ENCODE results near the gene KCNJ12.
"Not testable (repeated sequence)": the region's sequence is repeated elsewhere in the genome, so short reads cannot be mapped to it uniquely, and the experiment has no call there.

KCNJ12 gene

GRCh38 chr17:21429921-21430628 is 53.9 kb downstream of the KCNJ12 start:
- H3K4me1 ChIP-seq (ENCODE audit: control insufficient read depth, insufficient read depth, low read length); H3K4me3 ChIP-seq (ENCODE audit: insufficient read depth, low read depth, low read length); H3K27ac ChIP-seq (ENCODE audit: insufficient read depth, low read depth, low read length, poor library complexity, severe bottlenecking); H3K9me3 ChIP-seq (ENCODE audit: control insufficient read depth, low read length); H3K27me3 ChIP-seq (ENCODE audit: control insufficient read depth, insufficient read depth, low read length, poor library complexity, severe bottlenecking); H3K36me3 ChIP-seq (ENCODE audit: control insufficient read depth, insufficient read depth, low read length): not testable (repeated sequence)
- WGBS, 2 experiments, result 98 to 100% methylated on average over 1 to 3 of the region's 5 CpGs

- H3K9me3 ChIP-seq (ENCODE audit: control insufficient read depth, low read length); H3K4me1 ChIP-seq (ENCODE audit: control insufficient read depth, insufficient read depth, low read length); H3K27me3 ChIP-seq (ENCODE audit: control insufficient read depth, insufficient read depth, low read length, poor library complexity, severe bottlenecking); H3K27ac ChIP-seq (ENCODE audit: insufficient read depth, low read depth, low read length, poor library complexity, severe bottlenecking); H3K4me3 ChIP-seq (ENCODE audit: insufficient read depth, low read depth, low read length); H3K36me3 ChIP-seq (ENCODE audit: control insufficient read depth, insufficient read depth, low read length): not testable (repeated sequence)
- 91 to 92% methylated on average over 5 of the region's 5 CpGs for WGBS, 2 experiments
These were observed 57.8 kb downstream of the KCNJ12 start for GRCh38 chr17:21433971-21434370.

GRCh38 chr17:21434976-21435375 is 58.8 kb downstream of the KCNJ12 start:
- not testable (repeated sequence) for H3K27me3 ChIP-seq (ENCODE audit: control insufficient read depth, insufficient read depth, low read length, poor library complexity, severe bottlenecking); H3K36me3 ChIP-seq (ENCODE audit: control insufficient read depth, insufficient read depth, low read length); H3K9me3 ChIP-seq (ENCODE audit: control insufficient read depth, low read length); H3K27ac ChIP-seq (ENCODE audit: insufficient read depth, low read depth, low read length, poor library complexity, severe bottlenecking); H3K4me1 ChIP-seq (ENCODE audit: control insufficient read depth, insufficient read depth, low read length); H3K4me3 ChIP-seq (ENCODE audit: insufficient read depth, low read depth, low read length)
- WGBS, 2 experiments, result 86 to 100% methylated on average over 2 of the region's 2 CpGs

GRCh38 chr17:21436481-21436880 is 60.3 kb downstream of the KCNJ12 start:
- WGBS, 2 experiments, result 76 to 85% methylated on average over 5 to 7 of the region's 7 CpGs
- H3K4me3 ChIP-seq (ENCODE audit: insufficient read depth, low read depth, low read length); H3K36me3 ChIP-seq (ENCODE audit: control insufficient read depth, insufficient read depth, low read length); H3K4me1 ChIP-seq (ENCODE audit: control insufficient read depth, insufficient read depth, low read length); H3K27ac ChIP-seq (ENCODE audit: insufficient read depth, low read depth, low read length, poor library complexity, severe bottlenecking); H3K27me3 ChIP-seq (ENCODE audit: control insufficient read depth, insufficient read depth, low read length, poor library complexity, severe bottlenecking); H3K9me3 ChIP-seq (ENCODE audit: control insufficient read depth, low read length): not testable (repeated sequence)

GRCh38 chr17:21436883-21437836 is 61.0 kb downstream of the KCNJ12 start:
- H3K4me3 ChIP-seq (ENCODE audit: insufficient read depth, low read depth, low read length), result not testable (repeated sequence)

GRCh38 chr17:21438316-21439014 is 62.3 kb downstream of the KCNJ12 start:
- no CpG with 5 or more reads among the region's 6 CpGs for WGBS, 2 experiments
- not testable (repeated sequence) for H3K27ac ChIP-seq (ENCODE audit: insufficient read depth, low read depth, low read length, poor library complexity, severe bottlenecking); H3K27me3 ChIP-seq (ENCODE audit: control insufficient read depth, insufficient read depth, low read length, poor library complexity, severe bottlenecking); H3K4me1 ChIP-seq (ENCODE audit: control insufficient read depth, insufficient read depth, low read length); H3K36me3 ChIP-seq (ENCODE audit: control insufficient read depth, insufficient read depth, low read length); H3K9me3 ChIP-seq (ENCODE audit: control insufficient read depth, low read length); H3K4me3 ChIP-seq (ENCODE audit: insufficient read depth, low read depth, low read length)

More at GRCh38 chr17:21436883-21437836, 61.0 kb downstream of the KCNJ12 start:
- WGBS, 2 experiments, result 33 to 42% methylated on average over 13 to 14 of the region's 15 CpGs
- not testable (repeated sequence) for H3K4me1 ChIP-seq (ENCODE audit: control insufficient read depth, insufficient read depth, low read length); H3K36me3 ChIP-seq (ENCODE audit: control insufficient read depth, insufficient read depth, low read length); H3K9me3 ChIP-seq (ENCODE audit: control insufficient read depth, low read length); H3K27ac ChIP-seq (ENCODE audit: insufficient read depth, low read depth, low read length, poor library complexity, severe bottlenecking); H3K27me3 ChIP-seq (ENCODE audit: control insufficient read depth, insufficient read depth, low read length, poor library complexity, severe bottlenecking)

- H3K27me3 ChIP-seq (ENCODE audit: control insufficient read depth, insufficient read depth, low read length, poor library complexity, severe bottlenecking); H3K9me3 ChIP-seq (ENCODE audit: control insufficient read depth, low read length); H3K4me1 ChIP-seq (ENCODE audit: control insufficient read depth, insufficient read depth, low read length); H3K4me3 ChIP-seq (ENCODE audit: insufficient read depth, low read depth, low read length); H3K27ac ChIP-seq (ENCODE audit: insufficient read depth, low read depth, low read length, poor library complexity, severe bottlenecking); H3K36me3 ChIP-seq (ENCODE audit: control insufficient read depth, insufficient read depth, low read length): not testable (repeated sequence)
- 82% methylated on average over 3 of the region's 5 CpGs; no CpG with 5 or more reads in 1 of the 2 experiments for WGBS, 2 experiments
These were observed 62.8 kb downstream of the KCNJ12 start for GRCh38 chr17:21439015-21439336.

- Histone ChIP-seq H3K4me1 (ENCODE audit: control insufficient read depth, insufficient read depth, low read length) (no peaks in the 10 kb centered on the region), H3K27me3 (ENCODE audit: control insufficient read depth, insufficient read depth, low read length, poor library complexity, severe bottlenecking) (no peaks in the 10 kb centered on the region), H3K27ac (ENCODE audit: insufficient read depth, low read depth, low read length, poor library complexity, severe bottlenecking) (no peak overlapping the region), H3K4me3 (ENCODE audit: insufficient read depth, low read depth, low read length) (no peak overlapping the region), H3K9me3 (ENCODE audit: control insufficient read depth, low read length) (no peaks in the 10 kb centered on the region), H3K36me3 (ENCODE audit: control insufficient read depth, insufficient read depth, low read length) (no peaks in the 10 kb centered on the region)
- WGBS, 2 experiments, result 89 to 91% methylated on average over 9 of the region's 9 CpGs
These were observed 69.0 kb downstream of the KCNJ12 start for GRCh38 chr17:21445091-21445650.

- not testable (repeated sequence) for H3K4me1 ChIP-seq (ENCODE audit: control insufficient read depth, insufficient read depth, low read length); H3K9me3 ChIP-seq (ENCODE audit: control insufficient read depth, low read length); H3K4me3 ChIP-seq (ENCODE audit: insufficient read depth, low read depth, low read length); H3K27ac ChIP-seq (ENCODE audit: insufficient read depth, low read depth, low read length, poor library complexity, severe bottlenecking); H3K36me3 ChIP-seq (ENCODE audit: control insufficient read depth, insufficient read depth, low read length); H3K27me3 ChIP-seq (ENCODE audit: control insufficient read depth, insufficient read depth, low read length, poor library complexity, severe bottlenecking)
- 94% methylated on average over 3 to 4 of the region's 4 CpGs for WGBS, 2 experiments
These were observed 71.4 kb downstream of the KCNJ12 start for GRCh38 chr17:21447552-21447951.

GRCh38 chr17:21449891-21450290 is 73.7 kb downstream of the KCNJ12 start:
- H3K27me3 ChIP-seq (ENCODE audit: control insufficient read depth, insufficient read depth, low read length, poor library complexity, severe bottlenecking), result peaks cover 25% of the 10 kb centered on the region
- H3K27ac ChIP-seq (ENCODE audit: insufficient read depth, low read depth, low read length, poor library complexity, severe bottlenecking); H3K4me3 ChIP-seq (ENCODE audit: insufficient read depth, low read depth, low read length); H3K9me3 ChIP-seq (ENCODE audit: control insufficient read depth, low read length); H3K36me3 ChIP-seq (ENCODE audit: control insufficient read depth, insufficient read depth, low read length); H3K4me1 ChIP-seq (ENCODE audit: control insufficient read depth, insufficient read depth, low read length): not testable (repeated sequence)
- 88 to 96% methylated on average over 2 of the region's 3 CpGs for WGBS, 2 experiments

Measured in ectodermal cell (in vitro differentiated cells).